SU-DHL-6 (cell line): ENCODE data around the gene CCDC136.
A peak's percentile ranks its signal among the peaks of the same experiment; 100 is the strongest.

Experiments
- H2AFZ ChIP-seq: fragments of 200-600 bp; sonication (generic); 2 replicates; pipeline ENCODE4 v1.6.1; 2014; ENCODE audit warnings: low read depth, mild to moderate bottlenecking, moderate library complexity, mixed read lengths, antibody characterized with exemption, low read length; ENCODE audit not compliant: severe bottlenecking
- H3F3A ChIP-seq: fragments of 200-600 bp; shearing (Covaris generic); 2 replicates; pipeline ENCODE4 v1.6.0; 2016; ENCODE audit warnings: antibody characterized with exemption, mild to moderate bottlenecking; ENCODE audit not compliant: insufficient read depth
- H3K27ac ChIP-seq: fragments of 200-600 bp; sonication (generic); 2 replicates; pipeline ENCODE4 v1.5.1; 2016; ENCODE audit warnings: low read depth, mild to moderate bottlenecking, low read length, moderate library complexity, mixed read lengths
- H3K27me3 ChIP-seq: fragments of 200-600 bp; sonication (generic), shearing (Covaris generic); 2 replicates; pipeline ENCODE4 v1.6.0; 2014; ENCODE audit warnings: mild to moderate bottlenecking, low read length
- H3K36me3 ChIP-seq: fragments of 200-600 bp; sonication (generic); 2 replicates; pipeline ENCODE4 v1.6.1; 2014; ENCODE audit warnings: mild to moderate bottlenecking, low read length, mixed read lengths
- H3K4me2 ChIP-seq: fragments of 300-600, 200-600 bp; shearing (Covaris generic), sonication (generic); 2 replicates; pipeline ENCODE4 v1.6.0; 2014; ENCODE audit warnings: low read length, low read depth, mild to moderate bottlenecking; ENCODE audit not compliant: poor library complexity, severe bottlenecking
- H3K4me3 ChIP-seq: fragments of 200-600 bp; sonication (generic); 2 replicates; pipeline ENCODE4 v1.5.1; 2014; ENCODE audit warnings: antibody characterized with exemption, low read length, mild to moderate bottlenecking, mixed read lengths; ENCODE audit not compliant: insufficient read depth, poor library complexity, severe bottlenecking
- H3K79me2 ChIP-seq: fragments of 200-600 bp; sonication (generic); 2 replicates; pipeline ENCODE4 v1.6.1; 2014; ENCODE audit warnings: mild to moderate bottlenecking, low read length, moderate library complexity; ENCODE audit not compliant: insufficient read depth
- H3K9ac ChIP-seq: fragments of 200-600 bp; sonication (generic); 2 replicates; pipeline ENCODE4 v1.7.0; 2014; ENCODE audit warnings: mild to moderate bottlenecking, low read length
- H3K9me2 ChIP-seq: fragments of 200-600 bp; sonication (generic); replicated peaks from 2 replicates; pipeline ENCODE4 v1.6.1; 2014; ENCODE audit warnings: low read length; ENCODE audit not compliant: insufficient read depth
- H3K9me3 ChIP-seq: fragments of 200-600 bp; sonication (generic); 2 replicates; pipeline ENCODE4 v1.6.1; 2014; ENCODE audit warnings: low read length, mixed read lengths; ENCODE audit not compliant: insufficient read depth
- H4K20me1 ChIP-seq: fragments of 200-600 bp; sonication (generic); 2 replicates; pipeline ENCODE4 v1.6.1; 2014; ENCODE audit warnings: low read depth, mild to moderate bottlenecking, antibody characterized with exemption, low read length, moderate library complexity, mixed read lengths
- EZH2phosphoT487 ChIP-seq: fragments of 200-600 bp; sonication (generic), shearing (Covaris generic); conservative IDR thresholded peaks from 2 replicates; pipeline ENCODE4 v1.6.1; 2018; ENCODE audit warnings: mild to moderate bottlenecking, antibody characterized with exemption, low read length, moderate library complexity, mixed read lengths
- TF ChIP-seq, protein P1 (sequence below): fragments of 200-600 bp; sonication (generic); IDR thresholded peaks from one replicate; pipeline ENCODE4 v1.5.1; 2017; ENCODE audit warnings: antibody characterized with exemption, mild to moderate bottlenecking, low read length, moderate library complexity; ENCODE audit not compliant: insufficient read depth, poor library complexity, severe bottlenecking

Gene CCDC136

DNA sequence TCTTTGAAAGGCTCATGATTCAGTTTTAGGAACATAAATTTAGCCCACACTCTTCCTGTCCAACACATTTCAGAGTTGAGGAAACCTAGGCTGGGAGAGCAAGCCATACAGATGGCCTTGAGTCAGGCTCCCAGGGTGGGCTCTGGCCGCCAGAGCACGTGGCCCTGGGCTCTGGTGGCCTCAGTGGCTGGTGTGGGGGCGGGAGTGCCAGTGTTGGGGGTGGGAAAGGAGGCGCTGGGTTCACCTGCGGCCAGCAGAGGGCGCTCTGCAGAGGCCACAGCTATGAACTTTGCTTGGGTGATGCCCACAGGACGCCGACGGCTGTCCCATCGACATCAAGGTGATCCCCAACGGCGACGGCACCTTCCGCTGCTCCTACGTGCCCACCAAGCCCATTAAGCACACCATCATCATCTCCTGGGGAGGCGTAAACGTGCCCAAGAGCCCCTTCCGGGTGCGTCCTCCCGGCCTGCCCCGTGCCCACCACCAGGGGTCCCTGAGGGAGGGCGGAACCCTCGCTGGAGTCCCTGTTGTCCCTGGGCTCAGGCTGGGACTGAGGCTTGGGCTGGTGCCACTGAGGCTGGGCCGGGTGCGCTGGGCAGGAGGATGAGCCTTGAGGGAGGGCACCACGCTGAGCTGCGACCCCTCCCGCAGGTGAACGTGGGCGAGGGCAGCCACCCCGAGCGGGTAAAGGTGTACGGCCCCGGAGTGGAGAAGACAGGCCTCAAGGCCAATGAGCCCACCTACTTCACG, 50.3 kb downstream of the CCDC136 start:
- H3K9me2 ChIP-seq = no peaks in the 10 kb centered on the region
- H3K36me3 ChIP-seq = no peaks in the 10 kb centered on the region
- H3K9me3 ChIP-seq = no peaks in the 10 kb centered on the region
- no peaks in the 10 kb centered on the region for H3K79me2 ChIP-seq
- no peak for TF ChIP-seq EZH2phosphoT487
- TF ChIP-seq, protein P1, sequence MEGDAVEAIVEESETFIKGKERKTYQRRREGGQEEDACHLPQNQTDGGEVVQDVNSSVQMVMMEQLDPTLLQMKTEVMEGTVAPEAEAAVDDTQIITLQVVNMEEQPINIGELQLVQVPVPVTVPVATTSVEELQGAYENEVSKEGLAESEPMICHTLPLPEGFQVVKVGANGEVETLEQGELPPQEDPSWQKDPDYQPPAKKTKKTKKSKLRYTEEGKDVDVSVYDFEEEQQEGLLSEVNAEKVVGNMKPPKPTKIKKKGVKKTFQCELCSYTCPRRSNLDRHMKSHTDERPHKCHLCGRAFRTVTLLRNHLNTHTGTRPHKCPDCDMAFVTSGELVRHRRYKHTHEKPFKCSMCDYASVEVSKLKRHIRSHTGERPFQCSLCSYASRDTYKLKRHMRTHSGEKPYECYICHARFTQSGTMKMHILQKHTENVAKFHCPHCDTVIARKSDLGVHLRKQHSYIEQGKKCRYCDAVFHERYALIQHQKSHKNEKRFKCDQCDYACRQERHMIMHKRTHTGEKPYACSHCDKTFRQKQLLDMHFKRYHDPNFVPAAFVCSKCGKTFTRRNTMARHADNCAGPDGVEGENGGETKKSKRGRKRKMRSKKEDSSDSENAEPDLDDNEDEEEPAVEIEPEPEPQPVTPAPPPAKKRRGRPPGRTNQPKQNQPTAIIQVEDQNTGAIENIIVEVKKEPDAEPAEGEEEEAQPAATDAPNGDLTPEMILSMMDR = peak; percentile 55
- no peaks in the 10 kb centered on the region for H3F3A ChIP-seq
- H2AFZ ChIP-seq = no peak overlapping the region
- no peak overlapping the region for H3K9ac ChIP-seq
- no peaks in the 10 kb centered on the region for H4K20me1 ChIP-seq
- no peak overlapping the region for H3K27ac ChIP-seq
- H3K4me2 ChIP-seq = no peak overlapping the region
- no peaks in the 10 kb centered on the region for H3K27me3 ChIP-seq
- no peak overlapping the region for H3K4me3 ChIP-seq

DNA sequence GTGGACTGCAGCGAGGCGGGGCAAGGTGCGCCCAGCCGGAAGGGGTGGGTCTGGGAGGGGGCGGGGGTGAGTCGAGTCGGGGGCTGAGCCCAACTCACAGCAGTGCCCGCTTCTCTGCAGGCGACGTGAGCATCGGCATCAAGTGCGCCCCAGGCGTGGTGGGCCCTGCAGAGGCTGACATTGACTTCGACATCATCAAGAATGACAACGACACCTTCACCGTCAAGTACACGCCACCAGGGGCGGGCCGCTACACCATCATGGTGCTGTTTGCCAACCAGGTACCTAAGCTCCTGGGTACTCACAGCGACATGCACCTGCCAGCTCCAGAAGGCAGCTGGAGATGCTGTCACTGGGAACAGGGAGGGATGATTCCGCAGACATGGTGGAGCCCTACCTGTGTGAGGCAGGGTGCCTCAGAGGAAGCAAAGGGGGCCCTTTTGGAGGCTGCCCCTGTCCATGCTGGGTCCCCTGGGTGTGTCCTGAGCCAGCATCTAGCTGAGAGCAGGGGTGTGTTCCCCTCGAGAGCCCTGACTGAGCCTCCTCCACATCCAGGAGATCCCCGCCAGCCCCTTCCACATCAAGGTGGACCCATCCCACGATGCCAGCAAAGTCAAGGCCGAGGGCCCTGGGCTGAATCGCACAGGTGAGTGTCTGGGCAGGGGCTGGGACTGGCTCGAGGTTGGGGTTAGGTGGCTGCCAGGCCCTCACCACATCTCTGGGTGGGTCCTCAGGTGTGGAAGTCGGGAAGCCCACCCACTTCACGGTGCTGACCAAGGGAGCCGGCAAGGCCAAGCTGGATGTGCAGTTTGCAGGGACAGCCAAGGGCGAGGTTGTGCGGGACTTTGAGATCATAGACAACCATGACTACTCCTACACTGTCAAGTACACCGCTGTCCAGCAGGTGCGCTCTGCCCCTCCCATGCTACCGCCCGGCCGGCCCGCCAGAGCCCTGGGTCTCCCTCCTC, 51.2 kb downstream of the CCDC136 start:
- Histone ChIP-seq H3K79me2 (no peaks in the 10 kb centered on the region), H3F3A (no peaks in the 10 kb centered on the region), H3K4me3 (no peak overlapping the region), H3K9me3 (no peaks in the 10 kb centered on the region), H3K27ac (no peak overlapping the region), H2AFZ (no peak overlapping the region), H3K27me3 (no peaks in the 10 kb centered on the region), H3K4me2 (no peak overlapping the region), H3K9me2 (no peaks in the 10 kb centered on the region), H4K20me1 (no peaks in the 10 kb centered on the region), H3K36me3 (no peaks in the 10 kb centered on the region), H3K9ac (no peak overlapping the region)
- TF ChIP-seq, protein P1 = no peak
- no peak for TF ChIP-seq EZH2phosphoT487

DNA sequence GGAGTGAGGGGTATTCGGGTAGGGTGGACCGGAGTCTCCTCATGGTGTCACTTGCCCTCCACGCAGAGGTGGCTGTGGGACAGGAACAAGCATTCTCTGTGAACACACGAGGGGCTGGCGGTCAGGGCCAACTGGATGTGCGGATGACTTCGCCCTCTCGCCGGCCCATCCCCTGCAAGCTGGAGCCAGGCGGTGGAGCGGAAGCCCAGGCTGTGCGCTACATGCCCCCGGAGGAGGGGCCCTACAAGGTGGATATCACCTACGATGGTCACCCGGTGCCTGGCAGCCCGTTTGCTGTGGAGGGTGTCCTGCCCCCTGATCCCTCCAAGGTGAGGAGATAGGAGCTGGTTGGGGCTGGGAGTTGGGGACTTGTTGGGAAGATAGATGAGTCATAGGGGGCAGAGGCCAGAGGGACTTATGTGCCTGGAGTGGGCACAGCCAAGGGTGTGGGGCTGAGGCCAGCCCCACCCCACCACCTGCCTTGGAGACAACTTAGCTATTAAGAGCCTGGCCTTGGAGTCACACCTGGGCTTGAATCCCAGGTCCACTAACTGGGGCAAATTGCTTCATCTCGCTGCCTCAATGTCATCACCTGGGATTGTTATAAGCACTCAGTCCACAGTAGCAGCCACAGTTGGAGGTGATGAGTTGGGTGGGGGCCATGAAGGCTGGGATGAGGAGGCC, 52.3 kb downstream of the CCDC136 start:
- H3K27ac ChIP-seq = no peak overlapping the region
- no peaks in the 10 kb centered on the region for H3F3A ChIP-seq
- TF ChIP-seq EZH2phosphoT487 = no peak
- TF ChIP-seq, protein P1 = no peak
- H3K36me3 ChIP-seq = no peaks in the 10 kb centered on the region
- no peaks in the 10 kb centered on the region for H3K79me2 ChIP-seq
- H4K20me1 ChIP-seq = no peaks in the 10 kb centered on the region
- no peaks in the 10 kb centered on the region for H3K9me3 ChIP-seq
- H2AFZ ChIP-seq = no peak overlapping the region
- H3K27me3 ChIP-seq = no peaks in the 10 kb centered on the region
- H3K4me2 ChIP-seq = no peak overlapping the region
- no peaks in the 10 kb centered on the region for H3K9me2 ChIP-seq
- H3K4me3 ChIP-seq = no peak overlapping the region
- H3K9ac ChIP-seq = no peak overlapping the region
